Tibial artery (tissue), 4 donors: ENCODE results near the gene CSRP3.

Source experiments
- DNase-seq, 2 donors: peaks; one replicate each; pipeline ENCODE4 v3.0.0-alpha.2; 2019
- H3K27ac ChIP-seq, 2 donors: fragments of 200-600 bp; sonication (generic) in 1 of 2; 1 replicate in 1 of 2; 2 replicates in 1 of 2; pipeline ENCODE4 v1.5.1; 2018 to 2019; ENCODE audit warnings: mild to moderate bottlenecking in 1 of 2
- H3K27me3 ChIP-seq, 2 donors: fragments of 200-600 bp; sonication (generic) in 1 of 2; one replicate each; pipeline versions ENCODE4 v1.5.1 to v1.6.0; 2016 to 2019
- H3K36me3 ChIP-seq, 3 donors: fragments of 200-600 bp; sonication (generic) in 2 of 3; one replicate each; pipeline ENCODE4 v1.5.1; 2016 to 2019; ENCODE audit warnings: mild to moderate bottlenecking in 2 of 3
- H3K4me1 ChIP-seq, 4 donors: fragments of 200-600 bp; sonication (generic) in 2 of 4; 1 replicate in 3 of 4; 2 replicates in 1 of 4; pipeline ENCODE4 v1.5.1; 2016 to 2019
- H3K4me3 ChIP-seq, 2 donors: fragments of 200-600 bp; sonication (generic) in 1 of 2; 1 replicate in 1 of 2; 2 replicates in 1 of 2; pipeline ENCODE4 v1.5.1; 2018 to 2019; ENCODE audit warnings: mild to moderate bottlenecking in 2 of 2
- H3K9me3 ChIP-seq, 3 donors: fragments of 200-600 bp; sonication (generic) in 1 of 3; one replicate each; pipeline ENCODE4 v1.5.1; 2016 to 2019
- CTCF ChIP-seq, 2 experiments: fragments of 200-600 bp in 1 of 2; fragments of 450-650 bp in 1 of 2; IDR thresholded peaks; one replicate each; pipeline ENCODE4 v1.5.1; 2017 to 2019; ENCODE audit warnings: antibody characterized with exemption in 2 of 2, mild to moderate bottlenecking in 1 of 2, moderate library complexity in 1 of 2
- intact Hi-C: fragments of 100-400 bp; cut with DNase I; formaldehyde crosslinking; loops from one replicate; pipeline ENCODE4 v1.15.0; 2023; ENCODE audit warnings: low total_unique reads

The CSRP3 gene

GRCh38 chr11:19216021-19216420, 14.2 kb upstream of the CSRP3 start:
- Histone ChIP-seq H3K27me3 (peaks cover 0 to 3% of the 10 kb centered on the region in 2 donors), H3K4me3 (no peak overlapping the region), H3K9me3 (no peaks in the 10 kb centered on the region), H3K4me1 (no peaks in the 10 kb centered on the region), H3K27ac (no peak overlapping the region), H3K36me3 (no peaks in the 10 kb centered on the region)
- no peak for TF ChIP-seq CTCF (IDR thresholded peaks at IDR 0.05)
- intact Hi-C loops = no loop called here
- no peak for DNase-seq

GRCh38 chr11:19209617-19210370, 8.0 kb upstream of the CSRP3 start:
- no peak for TF ChIP-seq CTCF (IDR thresholded peaks at IDR 0.05)
- Histone ChIP-seq H3K4me3 (no peak overlapping the region), H3K36me3 (no peaks in the 10 kb centered on the region), H3K27me3 (peaks cover 0 to 3% of the 10 kb centered on the region in 2 donors), H3K9me3 (no peaks in the 10 kb centered on the region), H3K4me1 (no peaks in the 10 kb centered on the region), H3K27ac (no peak overlapping the region)
- intact Hi-C loops = no loop called here
- DNase-seq = no peak

GRCh38 chr11:19208959-19209546, 7.3 kb upstream of the CSRP3 start:
- H3K27ac ChIP-seq = no peak overlapping the region
- no peak for DNase-seq
- no peaks in the 10 kb centered on the region for H3K36me3 ChIP-seq
- H3K9me3 ChIP-seq = no peaks in the 10 kb centered on the region
- peaks cover 0 to 3% of the 10 kb centered on the region in 2 donors for H3K27me3 ChIP-seq
- intact Hi-C loops = no loop called here
- H3K4me1 ChIP-seq = no peaks in the 10 kb centered on the region
- TF ChIP-seq CTCF (IDR thresholded peaks at IDR 0.05) = no peak
- H3K4me3 ChIP-seq = no peak overlapping the region

- Histone ChIP-seq H3K4me3 (no peak overlapping the region), H3K4me1 (no peaks in the 10 kb centered on the region), H3K27ac (no peak overlapping the region), H3K36me3 (no peaks in the 10 kb centered on the region), H3K9me3 (no peaks in the 10 kb centered on the region), H3K27me3 (peaks cover 0 to 3% of the 10 kb centered on the region in 2 donors)
- no peak for TF ChIP-seq CTCF (IDR thresholded peaks at IDR 0.05)
- no peak for DNase-seq
- intact Hi-C loops = no loop called here
Observed at GRCh38 chr11:19208181-19208580, 6.4 kb upstream of the CSRP3 start.

- intact Hi-C loops = no loop called here
- DNase-seq = no peak
- no peaks in the 10 kb centered on the region for H3K4me1 ChIP-seq
- H3K36me3 ChIP-seq = no peaks in the 10 kb centered on the region
- H3K4me3 ChIP-seq = no peak overlapping the region
- H3K9me3 ChIP-seq = no peaks in the 10 kb centered on the region
- H3K27me3 ChIP-seq = no peaks in the 10 kb centered on the region
- no peak overlapping the region for H3K27ac ChIP-seq
- no peak for TF ChIP-seq CTCF (IDR thresholded peaks at IDR 0.05)
Observed at GRCh38 chr11:19204836-19205235, 3.1 kb upstream of the CSRP3 start.
